T-helper 17 cell (primary cell): ENCODE results near the gene KCND3. TPM values are rescaled to one million over a fixed set of nuclear protein-coding genes. Genes with fewer than 3 reads are reported as not detected.

ENCODE experiments used
- ATAC-seq: fragments of 150-1000 bp; cut with Tn5 transposase; 2 replicates; pipeline ENCODE4 v1.10.0; 2021; ENCODE audit warnings: mild to moderate bottlenecking, moderate library complexity
- DNase-seq, 3 donors: peaks; one replicate each; pipeline versions ENCODE4 v3.0.0 to v3.0.0-alpha.2; 2020 to 2021
- H3K9me3 ChIP-seq: one replicate; pipeline ENCODE4 v1.7.0; 2013; ENCODE audit warnings: low read length, mild to moderate bottlenecking; ENCODE audit not compliant: control insufficient read depth, poor library complexity, severe bottlenecking
- H3K27ac Mint-ChIP-seq: one replicate; pipeline ENCODE4 v1.8.0; 2022; ENCODE audit warnings: mild to moderate bottlenecking, moderate library complexity, mixed read lengths
- H3K27me3 Mint-ChIP-seq: one replicate; pipeline ENCODE4 v1.8.0; 2022; ENCODE audit warnings: mixed read lengths
- H3K36me3 Mint-ChIP-seq: one replicate; pipeline ENCODE4 v1.8.0; 2022; ENCODE audit warnings: low read depth, mixed read lengths
- H3K4me1 Mint-ChIP-seq: one replicate; pipeline ENCODE4 v1.8.0; 2022; ENCODE audit warnings: mild to moderate bottlenecking, mixed read lengths
- H3K4me3 Mint-ChIP-seq: one replicate; pipeline ENCODE4 v1.8.0; 2022; ENCODE audit warnings: mild to moderate bottlenecking, moderate library complexity, mixed read lengths
- total RNA-seq, 4 donors: library from RNA in 2 of 4; stranded (reverse) in 2 of 4; gene quantifications; one replicate each; pipeline ENCODE4 v1.2.3 and lab custom pipeline; 2022 to 2026

KCND3 gene
- total RNA-seq, 2 donors from 2014 or later, result 0.12 to 2.2 TPM

- peaks cover 4% of the 10 kb centered on the region for H3K4me1 Mint-ChIP-seq
- no peak for ATAC-seq
- no peaks in the 10 kb centered on the region for H3K36me3 Mint-ChIP-seq
- H3K4me3 Mint-ChIP-seq, result no peak overlapping the region
- H3K9me3 ChIP-seq, result no peaks in the 10 kb centered on the region
- H3K27me3 Mint-ChIP-seq, result peaks cover 94% of the 10 kb centered on the region
- DNase-seq, result no peak
- H3K27ac Mint-ChIP-seq, result no peak overlapping the region
These were observed 27.5 kb downstream of the KCND3 start for GRCh38 chr1:111961773-111962565.

GRCh38 chr1:111961016-111961415 is 28.5 kb downstream of the KCND3 start:
- no peaks in the 10 kb centered on the region for H3K9me3 ChIP-seq
- H3K36me3 Mint-ChIP-seq, result no peaks in the 10 kb centered on the region
- peaks cover 92% of the 10 kb centered on the region for H3K27me3 Mint-ChIP-seq
- H3K4me1 Mint-ChIP-seq, result peaks cover 4% of the 10 kb centered on the region
- no peak overlapping the region for H3K4me3 Mint-ChIP-seq
- ATAC-seq (no peak), DNase-seq (no peak)
- H3K27ac Mint-ChIP-seq, result no peak overlapping the region

GRCh38 chr1:111959436-111959835 is 30.0 kb downstream of the KCND3 start:
- ATAC-seq, result no peak
- Mint-ChIP-seq H3K4me3 (no peak overlapping the region), H3K27me3 (peaks cover 88% of the 10 kb centered on the region), H3K4me1 (peaks cover 6% of the 10 kb centered on the region), H3K36me3 (peaks cover 2% of the 10 kb centered on the region), H3K27ac (no peak overlapping the region)
- no peak for DNase-seq
- no peaks in the 10 kb centered on the region for H3K9me3 ChIP-seq

GRCh38 chr1:111958851-111959250 is 30.6 kb downstream of the KCND3 start:
- H3K4me1 Mint-ChIP-seq, result peaks cover 6% of the 10 kb centered on the region
- no peak overlapping the region for H3K27ac Mint-ChIP-seq
- H3K9me3 ChIP-seq, result no peaks in the 10 kb centered on the region
- H3K4me3 Mint-ChIP-seq, result no peak overlapping the region
- ATAC-seq, result no peak
- DNase-seq, result no peak
- peaks cover 2% of the 10 kb centered on the region for H3K36me3 Mint-ChIP-seq
- H3K27me3 Mint-ChIP-seq, result peaks cover 88% of the 10 kb centered on the region

DNA sequence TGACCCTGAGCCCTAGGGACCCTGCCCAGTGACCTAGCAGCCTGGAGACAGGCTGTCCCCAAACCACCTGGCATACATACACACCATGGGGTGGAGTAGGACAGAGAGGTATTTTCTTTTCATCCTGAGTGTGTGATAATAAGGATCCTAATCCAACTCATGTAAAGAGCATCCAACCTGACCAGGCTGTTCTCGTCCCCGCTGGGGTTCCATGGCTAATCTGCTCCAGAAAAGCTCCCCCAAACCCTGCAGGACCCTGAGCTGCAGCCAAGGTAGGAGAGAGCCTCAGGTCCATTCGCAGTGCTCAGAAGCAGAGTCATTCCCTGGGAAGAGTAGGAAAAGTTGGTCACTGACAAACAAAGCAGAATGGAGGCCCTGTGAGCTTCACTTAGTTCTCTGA is 31.4 kb downstream of the KCND3 start:
- H3K27me3 Mint-ChIP-seq, result peaks cover 86% of the 10 kb centered on the region
- ATAC-seq, result no peak

DNA sequence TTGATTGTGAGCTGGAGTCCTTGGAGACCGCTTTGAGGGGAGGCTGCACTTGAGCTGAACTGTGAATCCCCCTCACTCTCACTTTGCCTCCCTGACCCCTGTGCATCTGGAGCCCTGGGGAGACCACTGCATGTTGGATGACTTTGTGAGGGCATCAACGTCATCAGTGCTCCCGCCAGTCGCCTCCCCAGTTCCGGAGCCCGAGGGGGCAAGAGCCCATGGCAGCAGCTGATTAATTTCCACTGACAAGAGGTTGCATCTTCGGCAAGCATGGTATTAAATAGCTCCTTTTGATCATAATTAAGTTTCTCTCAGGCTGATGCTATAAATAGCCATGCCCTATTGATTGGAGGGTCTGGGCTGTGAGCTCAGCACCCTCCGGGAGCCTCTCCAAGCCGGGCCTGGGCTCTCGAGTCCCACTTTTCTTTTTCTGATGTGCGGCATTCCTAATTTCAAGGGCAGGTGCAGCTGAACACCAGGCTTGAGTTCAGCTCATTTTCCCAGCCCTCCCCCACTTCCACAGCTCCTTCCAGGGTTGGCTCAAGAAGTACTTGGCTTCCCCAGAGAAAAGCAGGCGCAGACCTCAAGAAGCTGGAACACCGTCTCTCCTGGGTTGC is 33.2 kb downstream of the KCND3 start:
- no peak for DNase-seq
- Mint-ChIP-seq H3K27ac (no peak overlapping the region), H3K4me1 (peaks cover 4% of the 10 kb centered on the region), H3K27me3 (peaks cover 90% of the 10 kb centered on the region), H3K36me3 (peaks cover 6% of the 10 kb centered on the region), H3K4me3 (no peak overlapping the region)
- ATAC-seq, result no peak
- H3K9me3 ChIP-seq, result no peaks in the 10 kb centered on the region

More for the DNA sequence above, 31.4 kb downstream of the KCND3 start:
- Mint-ChIP-seq H3K4me1 (peaks cover 4% of the 10 kb centered on the region), H3K4me3 (no peak overlapping the region), H3K27ac (no peak overlapping the region), H3K36me3 (peaks cover 2% of the 10 kb centered on the region)
- no peak for DNase-seq
- H3K9me3 ChIP-seq, result no peaks in the 10 kb centered on the region

GRCh38 chr1:111955755-111956154 is 33.7 kb downstream of the KCND3 start:
- ATAC-seq (no peak), DNase-seq (no peak)
- no peaks in the 10 kb centered on the region for H3K9me3 ChIP-seq
- Mint-ChIP-seq H3K27me3 (peaks cover 86% of the 10 kb centered on the region), H3K36me3 (peaks cover 6% of the 10 kb centered on the region), H3K4me3 (no peak overlapping the region), H3K27ac (no peak overlapping the region), H3K4me1 (peaks cover 4% of the 10 kb centered on the region)

DNA sequence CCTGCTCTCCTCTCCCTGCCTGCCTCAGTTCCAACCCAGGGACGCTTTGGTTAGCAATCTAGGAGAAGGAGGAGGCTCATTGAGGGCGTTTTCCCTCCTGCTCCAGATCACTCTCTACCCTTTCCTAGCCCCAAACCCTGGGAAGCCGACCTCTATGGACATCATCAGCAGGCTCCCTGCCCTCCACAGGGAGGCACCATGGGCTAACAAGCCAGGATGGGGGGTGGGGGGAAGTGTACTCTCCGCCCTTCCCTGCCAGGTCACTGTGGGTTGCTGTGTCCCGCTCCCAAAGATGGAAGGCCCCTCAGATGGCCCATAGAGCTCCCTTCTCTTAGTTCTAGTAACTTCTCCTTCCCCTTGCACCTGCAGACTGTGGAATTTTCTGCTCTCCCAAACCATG is 35.7 kb downstream of the KCND3 start:
- no peak overlapping the region for H3K27ac Mint-ChIP-seq
- no peak overlapping the region for H3K4me3 Mint-ChIP-seq
- peaks cover 6% of the 10 kb centered on the region for H3K36me3 Mint-ChIP-seq
- no peaks in the 10 kb centered on the region for H3K9me3 ChIP-seq
- DNase-seq (no peak), ATAC-seq (no peak)
- H3K27me3 Mint-ChIP-seq, result peaks cover 72% of the 10 kb centered on the region
- peaks cover 8% of the 10 kb centered on the region for H3K4me1 Mint-ChIP-seq

DNA sequence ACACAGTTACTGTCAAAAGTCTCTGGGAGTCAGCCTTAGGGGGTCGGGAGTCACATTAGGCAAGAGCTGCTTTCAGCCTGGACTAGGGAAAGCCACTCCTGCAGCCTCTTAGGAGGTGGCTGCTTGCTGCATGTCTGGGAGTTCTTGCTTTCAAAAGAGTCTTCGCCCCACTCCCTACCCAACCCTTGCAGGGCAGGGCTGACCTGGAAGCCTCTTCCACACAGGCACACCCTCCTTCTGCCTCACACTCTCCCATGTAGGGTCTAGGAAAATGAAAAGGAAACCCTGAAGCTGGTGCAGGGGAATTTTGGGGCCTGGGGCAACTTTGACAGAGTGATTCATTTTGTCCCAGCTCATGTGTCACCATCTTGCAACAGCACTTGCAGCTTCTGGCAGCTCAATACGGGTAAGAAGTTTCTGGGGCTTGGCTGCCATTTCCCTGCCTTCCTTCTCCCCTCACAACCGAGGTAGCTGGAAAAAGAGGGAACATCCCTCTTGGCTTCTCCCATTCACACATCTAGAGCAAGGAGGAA is 37.3 kb downstream of the KCND3 start:
- ATAC-seq, result no peak
- no peak overlapping the region for H3K27ac Mint-ChIP-seq
- H3K36me3 Mint-ChIP-seq, result peaks cover 6% of the 10 kb centered on the region
- peaks cover 14% of the 10 kb centered on the region for H3K4me1 Mint-ChIP-seq
- no peaks in the 10 kb centered on the region for H3K9me3 ChIP-seq
- H3K27me3 Mint-ChIP-seq, result peaks cover 64% of the 10 kb centered on the region
- no peak for DNase-seq
- H3K4me3 Mint-ChIP-seq, result no peak overlapping the region

DNA sequence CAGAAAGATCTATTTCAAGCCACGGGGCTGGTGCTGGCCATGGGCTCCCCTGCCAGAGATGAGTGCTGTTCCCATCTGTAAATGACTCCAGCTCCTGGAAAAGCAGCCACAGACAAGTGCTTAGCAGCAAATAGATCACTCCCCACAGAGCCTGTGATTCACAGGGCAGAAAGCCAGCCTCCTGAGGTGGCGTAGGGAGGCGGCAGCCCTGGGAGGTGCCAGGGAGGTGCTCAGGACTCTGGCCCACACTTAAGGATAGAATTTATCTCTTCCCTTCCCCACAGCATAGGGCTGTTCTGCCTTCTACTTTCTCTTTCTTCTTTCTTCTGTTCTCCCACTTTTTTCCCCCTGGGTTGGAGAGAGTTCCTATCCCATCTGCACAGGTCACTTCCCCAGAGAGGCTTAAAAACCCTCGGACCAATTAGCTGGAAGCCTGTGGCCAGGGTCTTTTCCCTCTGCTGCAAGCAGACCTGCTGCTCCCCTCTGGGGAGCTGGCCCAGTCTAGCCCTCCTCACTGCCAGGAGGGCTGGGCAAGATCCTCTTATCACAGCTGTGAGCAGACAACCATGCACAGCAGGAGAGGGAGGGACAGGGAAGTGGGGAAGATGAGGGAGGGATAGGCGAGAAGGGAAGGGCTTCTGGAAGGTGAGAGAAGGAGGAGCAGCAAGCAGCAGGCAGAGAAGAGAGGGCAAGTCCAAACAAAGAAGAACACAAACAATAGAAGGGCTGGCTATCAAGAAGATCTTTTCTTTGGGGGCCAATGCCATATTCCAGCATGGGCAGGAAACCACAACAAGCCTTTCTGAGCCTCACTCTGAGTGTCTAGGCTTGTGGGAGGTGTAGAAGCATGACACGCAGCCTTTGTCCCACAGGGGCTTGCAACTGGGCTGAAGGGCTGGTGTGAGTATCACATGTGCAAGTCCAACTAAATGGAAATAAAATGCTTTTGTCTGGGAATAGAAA is 41.0 kb downstream of the KCND3 start:
- no peak overlapping the region for H3K27ac Mint-ChIP-seq
- H3K4me1 Mint-ChIP-seq, result peaks cover 12% of the 10 kb centered on the region
- ATAC-seq, result no peak

GRCh38 chr1:111943846-111944749 is 45.4 kb downstream of the KCND3 start:
- H3K9me3 ChIP-seq, result no peaks in the 10 kb centered on the region
- Mint-ChIP-seq H3K4me1 (peaks cover 9% of the 10 kb centered on the region), H3K4me3 (no peak overlapping the region), H3K27me3 (peaks cover 51% of the 10 kb centered on the region), H3K36me3 (peaks cover 2% of the 10 kb centered on the region), H3K27ac (no peak overlapping the region)
- ATAC-seq (no peak), DNase-seq (no peak)

More for the DNA sequence above, 41.0 kb downstream of the KCND3 start:
- no peak for DNase-seq
- H3K27me3 Mint-ChIP-seq, result peaks cover 42% of the 10 kb centered on the region
- H3K9me3 ChIP-seq, result no peaks in the 10 kb centered on the region
- H3K4me3 Mint-ChIP-seq, result no peak overlapping the region
- H3K36me3 Mint-ChIP-seq, result peaks cover 3% of the 10 kb centered on the region

GRCh38 chr1:111943066-111943465 is 46.4 kb downstream of the KCND3 start:
- Mint-ChIP-seq H3K4me3 (no peak overlapping the region), H3K4me1 (no peaks in the 10 kb centered on the region), H3K27ac (no peak overlapping the region), H3K36me3 (peaks cover 2% of the 10 kb centered on the region), H3K27me3 (peaks cover 41% of the 10 kb centered on the region)
- no peaks in the 10 kb centered on the region for H3K9me3 ChIP-seq
- ATAC-seq, result no peak
- no peak for DNase-seq
